Measurements from ENCODE around the gene MIA3.

The MIA3 gene

GRCh38 chr1:222712253-222713090, 94.6 kb downstream of the MIA3 start, which contains the start of the genes AIDA and BROX:
TSS of gene AIDA (minus strand) at chr1:222712491. CDS start at chr1:222712317, 174 bp downstream.
TSS of gene BROX (plus strand) at chr1:222712564. CDS start at chr1:222715700, 3,136 bp downstream.
- peak within 1 kb of the TSS; percentile 82 for H3K4me3 ChIP-seq (ENCODE audit: low read length)
- H3K4me1 ChIP-seq (ENCODE audit: control insufficient read depth, low read depth, low read length) = peaks cover 5% of the 10 kb centered on the region
- H3K9ac ChIP-seq (ENCODE audit: low read length) = peak within 1 kb of the TSS; percentile 84
- H3K9me3 ChIP-seq (ENCODE audit: control insufficient read depth, low read depth, low read length) = no peaks in the 10 kb centered on the region
- no peaks in the 10 kb centered on the region for H3K36me3 ChIP-seq (ENCODE audit: control insufficient read depth, low read depth, low read length)
- H3K27ac ChIP-seq (ENCODE audit: low read length) = peak within 1 kb of the TSS; percentile 93
- H3K27me3 ChIP-seq (ENCODE audit: control insufficient read depth, insufficient read depth, low read length) = no peaks in the 10 kb centered on the region

DNA sequence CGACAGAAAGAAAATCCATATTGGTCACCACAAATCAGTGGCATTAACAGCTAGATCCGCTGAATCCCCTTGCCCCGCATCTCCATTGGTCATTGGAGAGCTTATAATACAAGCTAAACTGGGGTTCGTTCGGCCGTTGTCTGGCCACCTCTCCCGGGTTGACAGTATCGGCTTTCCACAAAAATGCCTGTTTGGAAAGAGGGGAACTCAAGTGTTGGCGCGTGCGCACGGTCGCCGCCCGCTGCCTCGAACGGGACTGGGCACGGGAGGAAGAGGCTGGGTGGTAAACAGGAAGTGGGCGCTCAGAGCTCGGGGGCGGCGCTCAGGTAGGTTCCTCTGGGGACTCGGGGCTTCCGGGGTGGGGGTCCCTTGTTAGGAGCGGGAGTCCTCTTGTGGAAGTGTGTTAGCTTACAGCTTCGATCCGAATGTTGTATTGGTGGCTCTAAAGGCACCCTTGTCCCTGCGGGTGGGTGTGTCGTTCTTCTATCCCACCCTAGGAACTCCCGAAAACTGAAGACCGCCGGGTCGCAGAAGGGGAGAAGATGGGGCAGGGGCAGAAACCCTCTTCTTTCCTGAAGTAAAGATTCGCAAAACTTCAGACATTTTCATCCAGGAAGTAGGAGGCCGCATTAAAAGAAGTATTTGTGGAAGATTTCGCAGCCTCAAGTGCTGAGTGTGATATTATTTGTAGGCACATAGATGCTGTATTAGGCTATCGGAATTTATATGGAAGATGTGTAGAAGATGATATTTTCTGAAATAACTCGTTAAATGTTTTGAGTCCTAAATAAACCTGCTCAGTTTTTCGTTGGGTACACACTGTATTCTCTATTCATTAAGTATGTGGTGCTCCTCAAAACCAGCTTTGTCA, 95.4 kb downstream of the MIA3 start:
- no peaks in the 10 kb centered on the region for H3K9me3 ChIP-seq (ENCODE audit: control insufficient read depth, low read depth, low read length)
- H3K4me3 ChIP-seq (ENCODE audit: low read length) = peak overlapping the region; percentile 82
- H3K27ac ChIP-seq (ENCODE audit: low read length) = peak overlapping the region; percentile 93
- H3K4me1 ChIP-seq (ENCODE audit: control insufficient read depth, low read depth, low read length) = peaks cover 5% of the 10 kb centered on the region
- H3K27me3 ChIP-seq (ENCODE audit: control insufficient read depth, insufficient read depth, low read length) = no peaks in the 10 kb centered on the region
- peaks cover 3% of the 10 kb centered on the region for H3K36me3 ChIP-seq (ENCODE audit: control insufficient read depth, low read depth, low read length)
- H3K9ac ChIP-seq (ENCODE audit: low read length) = peak overlapping the region; percentile 60

GRCh38 chr1:222716393-222716792, 98.5 kb downstream of the MIA3 start:
- Histone ChIP-seq H3K9ac (ENCODE audit: low read length) (no peak overlapping the region), H3K36me3 (ENCODE audit: control insufficient read depth, low read depth, low read length) (peaks cover 19% of the 10 kb centered on the region), H3K27me3 (ENCODE audit: control insufficient read depth, insufficient read depth, low read length) (no peaks in the 10 kb centered on the region), H3K27ac (ENCODE audit: low read length) (no peak overlapping the region), H3K4me1 (ENCODE audit: control insufficient read depth, low read depth, low read length) (no peaks in the 10 kb centered on the region), H3K9me3 (ENCODE audit: control insufficient read depth, low read depth, low read length) (no peaks in the 10 kb centered on the region), H3K4me3 (ENCODE audit: low read length) (no peak overlapping the region)

Data from iPS-18a (cell line).